HepG2 (cell line): Measurements from ENCODE around the gene OR5AS1. TPM values are rescaled to one million over a fixed set of nuclear protein-coding genes. Genes with fewer than 3 reads are reported as not detected.

Experiments used
- ATAC-seq: fragments of 200-7000 bp; cut with Tn5 transposase; 3 replicates; pipeline ENCODE4 v1.9.1; 2020; ENCODE audit warnings: mild to moderate bottlenecking, moderate library complexity
- BruUV-seq: library from RNA; stranded (reverse); fragments of 400-500 nt; replicated peaks from 2 replicates; lab custom pipeline; 2021; lab: Mats Ljungman, UMichigan
- CTCF ChIA-PET: fragments of 300-600 bp; formaldehyde crosslinking; extraction: SDS; loops from one replicate; lab custom pipeline; 2021; ENCODE audit warnings: low total read pairs, inconsistent platforms, low intra/inter-chr PET ratio; lab: Yijun Ruan, JAX
- POLR2A ChIA-PET: fragments of 350-600 bp; sonication (Branson Sonifier 250); formaldehyde crosslinking; loops from one replicate; lab custom pipeline; 2020; ENCODE audit warnings: antibody characterized with exemption, inconsistent platforms; lab: Yijun Ruan, JAX
- DNase-seq: peaks from one replicate; pipeline ENCODE4 v3.0.0-alpha.2; 2015; ENCODE audit warnings: low spot score
- FAIRE-seq: peaks from 3 replicates; lab custom pipeline; 2011; peaks lifted over from hg19 to GRCh38; lab: Jason Lieb, UNC
- H2AFZ ChIP-seq: one replicate; pipeline ENCODE4 v1.6.1; 2011; ENCODE audit warnings: low read length, inconsistent platforms
- H3K27ac ChIP-seq: fragments of 300-600 bp; 3 replicates; pipeline ENCODE4 v1.8.0; 2011; ENCODE audit warnings: mixed run types, mild to moderate bottlenecking, mixed read lengths, low read length, inconsistent platforms; ENCODE audit not compliant: insufficient read depth; ENCODE audit errors: extremely low read length
- H3K27me3 ChIP-seq, 2 experiments: fragments of 200-600 bp in 1 of 2; 2 replicates in 1 of 2; 3 replicates in 1 of 2; pipeline versions ENCODE4 v1.6.0 to v1.8.0; 2011; ENCODE audit warnings: low read length in 2 of 2, mild to moderate bottlenecking in 2 of 2, moderate library complexity in 2 of 2, inconsistent platforms in 1 of 2; ENCODE audit not compliant: insufficient read depth in 2 of 2, control insufficient read depth in 1 of 2
- H3K36me3 ChIP-seq, 2 experiments: fragments of 200-600 bp in 1 of 2; replicated peaks in 1 of 2; 2 replicates in 1 of 2; 3 replicates in 1 of 2; pipeline versions ENCODE4 v1.5.1 to v1.8.0; 2011; ENCODE audit warnings: low read length in 2 of 2, inconsistent platforms in 1 of 2; ENCODE audit not compliant: insufficient read depth in 2 of 2, control insufficient read depth in 1 of 2
- H3K4me1 ChIP-seq: 2 replicates; pipeline ENCODE4 v1.5.1; 2012; ENCODE audit warnings: low read length, inconsistent platforms; ENCODE audit not compliant: insufficient read depth
- H3K4me2 ChIP-seq: 2 replicates; pipeline ENCODE4 v1.6.0; 2011; ENCODE audit warnings: low read depth, low read length, inconsistent platforms
- H3K4me3 ChIP-seq, 3 experiments: fragments of 200-600 bp in 1 of 3; sonication (generic), shearing (Covaris generic) in 1 of 3; replicated peaks in 1 of 3; 2 replicates each; pipeline ENCODE4 v1.5.1; 2011 to 2016; ENCODE audit warnings: low read length in 3 of 3, inconsistent platforms in 2 of 3, low read depth in 2 of 3, mild to moderate bottlenecking in 2 of 3, control low read depth in 1 of 3, mixed read lengths in 1 of 3; ENCODE audit not compliant: insufficient read depth in 1 of 3
- H3K79me2 ChIP-seq: one replicate; pipeline ENCODE4 v1.6.1; 2011; ENCODE audit warnings: low read length, inconsistent platforms; ENCODE audit not compliant: insufficient read depth
- H3K9ac ChIP-seq: 2 replicates; pipeline ENCODE4 v1.6.0; 2011; ENCODE audit warnings: mild to moderate bottlenecking, low read depth, low read length, inconsistent platforms; ENCODE audit not compliant: insufficient read depth
- H3K9me3 ChIP-seq: 2 replicates; pipeline ENCODE4 v1.5.1; 2012; ENCODE audit warnings: mild to moderate bottlenecking, low read length
- H4K20me1 ChIP-seq: 2 replicates; pipeline ENCODE4 v1.6.0; 2011; ENCODE audit warnings: inconsistent platforms, mild to moderate bottlenecking, low read length, moderate library complexity; ENCODE audit not compliant: insufficient read depth
- FOXK1 ChIP-seq: sonication (generic); formaldehyde crosslinking; IDR thresholded peaks from 2 replicates; pipeline ENCODE4 v1.4.0; 2020; ENCODE audit warnings: low read depth, missing genetic modification reagents, borderline replicate concordance
- HDAC6 ChIP-seq: fragments of 200-600 bp; sonication (generic); IDR thresholded peaks from 2 replicates; pipeline ENCODE4 v1.7.0; 2017; ENCODE audit warnings: mild to moderate bottlenecking, antibody characterized with exemption, low read length, low read depth
- HNRNPUL1 ChIP-seq: fragments of 200-400 bp; formaldehyde crosslinking; IDR thresholded peaks from 2 replicates; pipeline ENCODE4 v1.6.1; 2017; ENCODE audit warnings: low read depth, mild to moderate bottlenecking, low read length, moderate library complexity
- KDM2A ChIP-seq: sonication (generic); formaldehyde crosslinking; IDR thresholded peaks from 2 replicates; pipeline ENCODE4 v1.4.0; 2020; ENCODE audit warnings: low read depth, missing genetic modification reagents, borderline replicate concordance
- KLF15 ChIP-seq: sonication (generic); formaldehyde crosslinking; IDR thresholded peaks from 2 replicates; pipeline ENCODE4 v1.8.1; 2023; ENCODE audit warnings: borderline replicate concordance, mild to moderate bottlenecking, inconsistent platforms, missing genetic modification reagents, mixed read lengths
- NCOA2 ChIP-seq: sonication (generic); formaldehyde crosslinking; IDR thresholded peaks from 2 replicates; pipeline ENCODE4 v1.8.0; 2022; ENCODE audit warnings: inconsistent platforms
- SAP130 ChIP-seq: IDR thresholded peaks from 2 replicates; pipeline ENCODE4 v1.6.1; 2016; ENCODE audit warnings: low read depth
- STAG1 ChIP-seq: sonication (generic); formaldehyde crosslinking; IDR thresholded peaks from 2 replicates; pipeline ENCODE4 v1.4.0; 2020; ENCODE audit warnings: missing genetic modification reagents
- YY1 ChIP-seq: IDR thresholded peaks from 2 replicates; pipeline ENCODE4 v1.6.1; 2011; ENCODE audit warnings: low read length, low read depth, moderate library complexity, mild to moderate bottlenecking; ENCODE audit not compliant: insufficient read depth, insufficient replicate concordance
- ZNF280B ChIP-seq: sonication (generic); formaldehyde crosslinking; IDR thresholded peaks from 2 replicates; pipeline ENCODE4 v1.5.0; 2020; ENCODE audit warnings: missing genetic modification reagents, mild to moderate bottlenecking, borderline replicate concordance
- ZNF446 ChIP-seq: sonication (generic); formaldehyde crosslinking; IDR thresholded peaks from 2 replicates; pipeline ENCODE4 v1.5.0; 2020; ENCODE audit warnings: mild to moderate bottlenecking, missing genetic modification reagents
- ZNF577 ChIP-seq: sonication (generic); formaldehyde crosslinking; IDR thresholded peaks from 2 replicates; pipeline ENCODE4 v1.4.0; 2020; ENCODE audit warnings: mild to moderate bottlenecking, low read depth, missing genetic modification reagents, borderline replicate concordance
- ZNF761 ChIP-seq: sonication (generic); formaldehyde crosslinking; conservative IDR thresholded peaks from 2 replicates; pipeline ENCODE4 v1.4.0; 2020; ENCODE audit warnings: mild to moderate bottlenecking, missing genetic modification reagents
- ZSCAN30 ChIP-seq: sonication (generic); formaldehyde crosslinking; IDR thresholded peaks from 2 replicates; pipeline ENCODE4 v1.5.0; 2020; ENCODE audit warnings: mild to moderate bottlenecking, missing genetic modification reagents
- WGBS: methylation state at CpG from one replicate; pipeline ENCODE4 v1.1.6; 2017; ENCODE audit warnings: low lambda C conversion rate; 5-methylcytosine and 5-hydroxymethylcytosine counted together
- in situ Hi-C: cut with HindIII; loops from 2 replicates; pipeline ENCODE4 v1.10.0; 2017; ENCODE audit warnings: low pct_unique_long_range_greater_than_20kb; ENCODE audit not compliant: extremely low pct_ligation_motif_present
- intact Hi-C: fragments of 100-400 bp; cut with micrococcal nuclease; formaldehyde crosslinking; loops from one replicate; pipeline ENCODE4 v1.10.0; 2022; ENCODE audit not compliant: unreplicated experiment
- polyA plus RNA-seq, 8 experiments: library from polyadenylated mRNA; depleted of rRNA in 3 of 8; stranded (reverse) in 7 of 8; unstranded in 1 of 8; fragments of >200 nt; fragmentation: Illumina TruSeq in 4 of 8; extraction: Trizol in 4 of 8; gene quantifications; 2 replicates each; pipeline versions ENCODE4 v1.2.1 to v1.2.3, GENCODE V29; 2011 to 2016; ENCODE audit warnings: low read depth in 4 of 8, missing spikeins in 1 of 8, mixed read lengths in 1 of 8; ENCODE audit not compliant: insufficient read depth in 1 of 8
- total RNA-seq, 5 experiments: library from RNA; depleted of rRNA; stranded (reverse); fragments of >200 nt; fragmentation: Illumina TruSeq; extraction: Trizol; gene quantifications; 2 replicates each; pipeline ENCODE4 v1.2.3, GENCODE V29; 2016; ENCODE audit warnings: low read depth in 1 of 5
- TF ChIP-seq, protein P1 (sequence below): IDR thresholded peaks from 2 replicates; pipeline ENCODE4 v1.6.1; 2016; ENCODE audit warnings: missing compliant biosample characterization, missing genetic modification reagents, borderline replicate concordance
- TF ChIP-seq, protein P2 (sequence below): sonication (generic); formaldehyde crosslinking; conservative IDR thresholded peaks from 2 replicates; pipeline ENCODE4 v1.5.0; 2020; ENCODE audit warnings: missing genetic modification reagents

The OR5AS1 gene
- total and polyA plus RNA-seq, 2 of the 13 experiments (the other 11 are each of a cell fraction or from before 2014, with no cell fraction given): not detected

- Histone ChIP-seq H3K27ac (no peak overlapping the region), H3K4me2 (no peak overlapping the region), H3K79me2 (no peaks in the 10 kb centered on the region), H3K9ac (no peak overlapping the region), H3K9me3 (peaks cover 43% of the 10 kb centered on the region), H3K27me3 (no peaks in the 10 kb centered on the region), H3K4me3 (no peak overlapping the region), H3K4me1 (no peaks in the 10 kb centered on the region), H3K36me3 (no peaks in the 10 kb centered on the region), H2AFZ (no peak overlapping the region), H4K20me1 (no peaks in the 10 kb centered on the region)
- ChIA-PET POLR2A (no interaction called here), CTCF (no interaction called here)
- ATAC-seq (no peak), FAIRE-seq (no peak), DNase-seq (no peak)
- in situ Hi-C loops: no loop called here
- no peak for TF ChIP-seq STAG1
- no peak for TF ChIP-seq KDM2A (CRISPR knock-in tag)
- TF ChIP-seq ZNF577 (CRISPR knock-in tag): no peak
- no peak for TF ChIP-seq HDAC6
- no peak for TF ChIP-seq YY1
- TF ChIP-seq, protein P1, sequence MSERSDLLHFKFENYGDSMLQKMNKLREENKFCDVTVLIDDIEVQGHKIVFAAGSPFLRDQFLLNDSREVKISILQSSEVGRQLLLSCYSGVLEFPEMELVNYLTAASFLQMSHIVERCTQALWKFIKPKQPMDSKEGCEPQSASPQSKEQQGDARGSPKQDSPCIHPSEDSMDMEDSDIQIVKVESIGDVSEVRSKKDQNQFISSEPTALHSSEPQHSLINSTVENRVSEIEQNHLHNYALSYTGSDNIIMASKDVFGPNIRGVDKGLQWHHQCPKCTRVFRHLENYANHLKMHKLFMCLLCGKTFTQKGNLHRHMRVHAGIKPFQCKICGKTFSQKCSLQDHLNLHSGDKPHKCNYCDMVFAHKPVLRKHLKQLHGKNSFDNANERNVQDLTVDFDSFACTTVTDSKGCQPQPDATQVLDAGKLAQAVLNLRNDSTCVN (CRISPR knock-in tag): no peak
- no TSS peak for BruUV-seq
- intact Hi-C loops: no loop called here
- 24% methylated on average over 4 of the region's 4 CpGs for WGBS
Measured at GRCh38 chr11:56048480-56048879, 21.0 kb downstream of the OR5AS1 start.

DNA sequence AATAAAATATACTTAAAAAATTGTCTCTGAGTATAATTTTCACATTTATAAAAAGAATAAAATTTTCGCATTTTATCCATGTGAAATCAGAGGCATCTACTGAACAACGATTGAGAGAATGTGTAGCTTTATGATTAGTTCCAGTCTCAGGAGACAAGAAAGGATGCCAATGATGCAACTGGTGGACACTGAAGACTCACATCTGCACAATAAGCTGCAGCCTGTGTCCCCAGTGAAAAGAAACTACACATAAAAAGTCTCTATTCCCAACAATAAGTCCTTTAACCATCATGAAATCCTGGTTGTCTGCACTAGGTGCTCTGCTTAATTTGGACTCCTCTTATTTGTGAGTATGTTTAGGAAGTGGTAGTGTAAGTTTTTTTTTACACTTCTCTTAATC lies 22.0 kb downstream of the OR5AS1 start:
- DNase-seq (no peak), FAIRE-seq (no peak), ATAC-seq (no peak)
- ChIA-PET CTCF (no interaction called here), POLR2A (no interaction called here)
- no peaks in the 10 kb centered on the region for H4K20me1 ChIP-seq
- no peak overlapping the region for H3K4me3 ChIP-seq
- in situ Hi-C loops (no loop called here), intact Hi-C loops (no loop called here)
- no peaks in the 10 kb centered on the region for H3K27me3 ChIP-seq
- H3K4me1 ChIP-seq: no peaks in the 10 kb centered on the region
- no peak overlapping the region for H3K4me2 ChIP-seq
- no peak overlapping the region for H2AFZ ChIP-seq
- H3K9me3 ChIP-seq: peaks cover 41% of the 10 kb centered on the region
- 2% methylated on average over 2 of the region's 2 CpGs for WGBS
- H3K27ac ChIP-seq: no peak overlapping the region
- H3K36me3 ChIP-seq: no peaks in the 10 kb centered on the region
- no peaks in the 10 kb centered on the region for H3K79me2 ChIP-seq
- no TSS peak for BruUV-seq
- no peak overlapping the region for H3K9ac ChIP-seq
- TF ChIP-seq KLF15 (no peak), HNRNPUL1 (no peak), SAP130 (CRISPR knock-in tag) (no peak), ZNF280B (CRISPR knock-in tag) (no peak), FOXK1 (no peak), ZNF761 (CRISPR knock-in tag) (no peak), ZNF446 (no peak), NCOA2 (CRISPR knock-in tag) (no peak), ZSCAN30 (no peak)
- TF ChIP-seq, protein P2, sequence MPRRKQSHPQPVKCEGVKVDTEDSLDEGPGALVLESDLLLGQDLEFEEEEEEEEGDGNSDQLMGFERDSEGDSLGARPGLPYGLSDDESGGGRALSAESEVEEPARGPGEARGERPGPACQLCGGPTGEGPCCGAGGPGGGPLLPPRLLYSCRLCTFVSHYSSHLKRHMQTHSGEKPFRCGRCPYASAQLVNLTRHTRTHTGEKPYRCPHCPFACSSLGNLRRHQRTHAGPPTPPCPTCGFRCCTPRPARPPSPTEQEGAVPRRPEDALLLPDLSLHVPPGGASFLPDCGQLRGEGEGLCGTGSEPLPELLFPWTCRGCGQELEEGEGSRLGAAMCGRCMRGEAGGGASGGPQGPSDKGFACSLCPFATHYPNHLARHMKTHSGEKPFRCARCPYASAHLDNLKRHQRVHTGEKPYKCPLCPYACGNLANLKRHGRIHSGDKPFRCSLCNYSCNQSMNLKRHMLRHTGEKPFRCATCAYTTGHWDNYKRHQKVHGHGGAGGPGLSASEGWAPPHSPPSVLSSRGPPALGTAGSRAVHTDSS (CRISPR knock-in tag): no peak
